HG02588 (cell line): ENCODE results near the gene CNN3.

Experiments
- ATAC-seq: cut with Tn5 transposase; IDR thresholded peaks from one replicate; pipeline ENCODE4 v1.9.1; 2021; ENCODE audit warnings: mild to moderate bottlenecking, moderate library complexity; ENCODE audit not compliant: unreplicated experiment

The CNN3 gene

DNA sequence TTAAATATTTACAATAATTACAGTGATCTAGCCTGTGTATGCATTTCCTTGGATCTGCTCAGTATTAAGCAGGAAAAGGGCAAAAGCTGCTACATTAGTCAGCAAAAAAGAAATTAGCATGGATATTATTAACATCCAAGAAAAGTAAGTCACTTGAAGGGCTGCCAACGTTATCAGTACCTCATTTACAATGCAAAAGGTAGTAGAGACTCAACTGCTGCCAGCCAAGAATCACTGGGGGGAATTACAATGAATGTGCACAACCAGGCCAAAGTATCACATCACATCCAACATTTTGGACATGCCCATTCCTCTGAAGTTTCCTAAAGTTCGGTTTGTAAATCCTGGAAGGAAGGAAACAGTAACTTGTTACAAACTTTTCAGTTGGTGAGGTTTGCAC lies 1.9 kb downstream of the CNN3 start:
- no peak for ATAC-seq

DNA sequence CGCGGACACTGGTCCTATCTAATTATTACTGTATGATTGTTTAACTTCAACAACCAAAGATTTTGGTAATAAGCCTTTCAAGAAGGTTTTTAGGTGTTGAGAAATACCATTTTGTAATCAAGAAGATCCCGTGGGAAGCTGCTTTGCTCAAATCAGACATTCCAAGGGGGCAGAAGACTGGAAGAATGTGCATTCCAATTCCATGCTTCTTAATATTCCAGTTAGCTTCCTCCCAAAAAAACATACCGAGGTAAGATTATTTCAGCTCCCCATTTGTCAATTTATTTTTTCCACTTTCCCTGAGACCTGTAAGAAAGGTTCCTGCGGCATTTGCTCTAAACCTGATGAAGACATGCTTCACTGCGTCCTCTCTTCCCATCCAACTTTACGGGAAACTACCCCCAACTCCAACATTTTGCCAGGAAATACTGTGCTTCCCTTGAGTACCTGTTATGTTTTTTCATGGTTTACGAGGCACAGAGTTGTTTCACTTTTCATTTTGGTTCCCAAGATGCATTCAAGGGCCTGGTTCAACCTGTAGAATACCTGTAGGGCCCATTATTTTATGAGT lies 4.1 kb downstream of the CNN3 start:
- no peak for ATAC-seq

DNA sequence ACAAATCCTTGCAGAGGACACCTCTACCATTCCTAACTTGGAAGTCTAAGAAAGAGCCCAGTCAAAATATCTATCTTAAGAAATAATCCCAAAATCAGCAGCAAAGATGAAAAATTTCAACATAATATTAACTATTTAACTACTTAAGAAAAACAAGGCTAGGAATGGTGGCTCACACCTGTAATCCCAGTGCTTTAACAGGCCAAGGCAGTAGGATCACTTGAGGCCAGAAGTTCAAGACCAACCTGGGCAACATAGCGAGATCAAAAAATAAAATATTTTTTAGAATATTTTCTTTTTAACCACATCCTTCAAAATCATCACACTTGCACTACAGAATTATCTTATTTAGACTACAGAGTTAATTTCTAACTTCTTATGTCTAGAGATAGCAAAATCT lies 4.9 kb downstream of the CNN3 start:
- ATAC-seq, result no peak

- no peak for ATAC-seq
Observed at GRCh38 chr1:94920061-94920460, 6.8 kb downstream of the CNN3 start.

DNA sequence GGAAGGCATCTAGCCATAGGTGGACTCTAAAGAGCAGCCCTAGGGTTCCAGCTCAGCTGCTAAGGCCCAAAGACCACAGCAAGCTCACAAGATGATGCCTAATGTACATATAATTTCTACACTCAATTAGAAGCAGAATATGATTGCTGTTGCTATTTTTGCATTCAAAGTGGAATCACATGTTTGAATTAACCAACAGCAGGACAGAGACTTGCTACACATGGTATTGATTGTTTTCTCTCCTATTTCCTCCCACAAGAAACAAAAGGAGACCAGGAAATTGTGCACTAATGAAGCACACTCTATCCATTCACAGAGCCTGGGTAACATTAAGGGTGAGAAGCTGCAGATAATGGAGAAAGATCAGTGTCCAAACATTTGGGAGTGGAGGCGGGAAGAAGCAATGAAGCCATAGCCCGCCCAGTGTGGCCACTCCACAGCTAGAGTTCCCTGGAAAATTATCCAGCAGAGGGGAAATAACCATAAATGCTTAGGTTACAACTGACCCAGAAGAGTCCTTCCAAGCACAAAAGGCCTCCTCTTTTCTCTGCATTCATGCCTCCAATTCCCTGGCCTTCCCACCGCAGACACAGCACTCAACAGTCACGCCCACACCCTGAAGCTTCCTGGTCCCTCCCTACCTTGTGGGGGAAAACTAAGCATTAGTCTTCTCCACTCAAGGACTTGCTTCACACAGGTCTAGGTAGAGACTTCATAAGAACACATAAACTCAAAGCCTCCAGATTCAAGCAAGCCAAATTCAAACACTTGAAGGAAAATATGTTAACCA lies 7.5 kb downstream of the CNN3 start:
- ATAC-seq, result no peak

DNA sequence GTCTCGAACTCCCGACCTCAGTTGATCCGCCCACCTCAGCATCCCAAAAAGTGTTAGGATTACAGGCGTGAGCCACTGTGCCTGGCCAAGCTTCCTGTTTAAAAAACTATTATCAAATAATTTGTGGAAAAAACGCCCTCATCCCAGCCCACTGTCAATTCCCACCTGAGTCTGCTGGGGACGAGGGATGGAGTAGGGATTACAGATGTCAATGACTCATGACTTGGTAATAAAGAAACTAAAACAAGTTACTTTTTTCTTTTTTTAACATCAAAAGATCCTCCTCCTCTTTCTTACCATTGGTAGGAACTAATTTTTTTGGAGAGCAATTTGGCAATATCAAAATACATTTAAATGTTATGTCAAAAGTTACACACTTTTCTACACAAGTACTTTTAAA lies 9.7 kb downstream of the CNN3 start:
- ATAC-seq, result no peak

DNA sequence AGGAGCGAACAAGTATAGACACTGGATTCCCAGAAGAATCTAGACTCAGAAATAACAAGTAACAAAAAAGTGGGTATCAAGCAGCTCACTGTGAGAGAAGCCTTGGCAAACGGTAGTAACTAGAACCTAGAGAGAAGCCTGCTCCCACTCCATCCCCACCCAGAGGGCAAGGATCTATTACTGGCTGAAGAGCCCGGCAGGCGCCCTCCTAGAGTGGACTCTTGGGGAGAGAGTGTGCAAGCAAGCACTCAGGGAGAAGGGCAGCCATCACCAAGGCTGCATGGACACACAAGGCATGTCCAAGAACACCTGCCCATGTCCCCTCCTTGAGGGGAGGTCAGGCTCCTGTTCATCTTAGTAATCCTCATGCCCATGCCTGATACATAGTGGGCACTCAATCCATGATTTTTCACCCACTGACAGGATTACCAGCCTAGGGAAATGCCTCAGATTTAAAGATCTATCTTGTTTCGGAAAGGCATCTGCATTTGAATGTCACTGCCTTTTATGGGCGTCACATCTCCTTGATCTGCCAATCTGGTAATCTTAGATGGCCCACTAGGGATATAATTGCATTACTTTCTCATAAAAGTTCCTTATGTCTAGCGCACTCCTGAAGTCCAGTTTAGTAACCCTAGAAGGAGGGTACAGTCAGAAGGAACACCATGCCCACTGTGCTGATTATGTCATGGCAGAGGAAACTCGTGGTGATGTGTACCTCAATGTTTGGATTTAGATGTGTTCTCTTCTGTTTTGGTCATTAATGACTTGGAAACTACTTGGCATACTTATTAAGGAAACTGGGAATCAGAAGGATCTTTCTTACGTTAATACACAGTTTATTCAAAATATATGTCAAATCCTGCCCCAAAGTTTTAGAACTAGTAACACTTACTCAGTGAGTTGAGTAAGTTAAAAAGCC lies 14.4 kb downstream of the CNN3 start:
- ATAC-seq, result no peak

GRCh38 chr1:94909486-94909885 lies 17.4 kb downstream of the CNN3 start:
- ATAC-seq, result no peak

- no peak for ATAC-seq
Observed at GRCh38 chr1:94908965-94909364, 17.9 kb downstream of the CNN3 start.

DNA sequence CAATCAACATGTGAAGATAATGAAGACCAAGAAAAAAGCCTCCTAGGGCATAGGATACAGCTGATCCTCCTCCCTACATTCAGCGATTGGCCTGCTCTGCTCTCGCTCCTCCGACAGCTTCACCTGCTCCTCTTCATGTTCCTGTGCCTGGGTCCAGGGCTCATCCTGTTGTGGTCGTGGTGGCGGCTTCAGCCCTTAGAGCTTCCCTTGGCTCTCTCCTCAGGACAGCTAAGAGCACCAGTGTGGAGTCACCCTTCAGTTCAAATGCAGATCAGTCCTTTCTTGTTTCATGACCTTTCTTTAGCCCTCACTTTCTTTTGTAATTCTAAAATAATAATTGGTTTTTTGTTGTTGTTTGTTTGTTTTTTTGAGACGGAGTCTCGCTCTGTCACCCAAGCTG lies 18.7 kb downstream of the CNN3 start:
- ATAC-seq, result no peak

DNA sequence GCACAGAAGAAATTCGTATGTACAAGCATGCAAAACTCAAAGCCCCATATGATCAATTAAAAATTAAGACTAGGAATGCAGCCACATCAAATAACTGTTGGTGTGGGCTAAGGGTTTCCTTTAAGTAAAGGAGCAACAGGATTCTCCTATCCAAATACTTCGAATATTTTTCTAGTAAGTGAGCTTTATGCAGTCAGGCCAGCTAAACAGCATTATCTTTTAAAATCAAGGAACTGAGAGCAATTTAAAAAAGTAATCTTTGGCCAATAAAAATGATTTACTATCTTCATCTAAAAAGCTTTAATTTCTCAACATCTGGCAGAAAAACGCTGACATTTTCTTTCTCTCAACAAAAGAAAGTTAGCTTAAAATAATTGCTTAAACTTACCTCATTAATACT lies 19.8 kb downstream of the CNN3 start:
- ATAC-seq, result no peak

DNA sequence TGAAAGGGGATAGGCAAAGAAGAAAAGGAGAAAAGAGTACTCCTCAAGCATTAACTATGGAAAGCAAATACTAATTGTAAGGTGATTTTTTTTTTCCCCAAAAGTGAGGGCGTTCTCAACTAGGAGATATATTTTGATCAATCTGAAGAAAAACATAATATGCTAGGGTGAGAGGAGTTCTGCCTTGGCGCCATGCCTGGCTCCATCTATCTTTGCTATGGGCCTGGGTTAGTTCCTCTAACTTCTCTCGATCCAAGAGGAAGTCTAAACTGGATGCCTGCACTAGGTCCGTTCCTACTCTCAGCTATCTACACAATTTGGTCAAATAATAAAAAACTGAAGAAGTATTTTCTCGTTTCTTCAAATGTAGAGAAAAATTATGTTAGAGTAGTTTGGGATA lies 20.5 kb downstream of the CNN3 start:
- no peak for ATAC-seq

GRCh38 chr1:94905207-94905606 lies 21.7 kb downstream of the CNN3 start:
- no peak for ATAC-seq

GRCh38 chr1:94903280-94904009 lies 23.5 kb downstream of the CNN3 start:
- no peak for ATAC-seq

- no peak for ATAC-seq
Observed at GRCh38 chr1:94901841-94902240, 25.1 kb downstream of the CNN3 start.

DNA sequence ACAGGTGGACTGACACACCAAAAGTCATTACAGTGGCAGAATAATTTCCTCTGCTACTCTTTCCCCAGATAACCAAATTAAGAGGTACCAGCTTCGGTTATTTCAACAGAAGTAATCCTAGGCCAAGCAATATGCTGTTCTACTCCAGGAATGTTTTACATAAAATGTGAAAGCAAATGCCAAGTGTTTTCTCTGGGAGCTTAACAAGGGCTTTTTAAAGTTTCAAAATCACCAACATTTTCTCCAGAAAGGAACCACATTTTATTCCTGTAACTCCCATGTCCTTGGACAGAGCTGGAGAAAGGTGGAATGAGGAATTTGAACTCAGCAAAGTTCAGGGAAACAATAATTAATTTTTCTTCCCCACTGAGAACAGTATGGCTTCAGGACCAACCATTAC lies 27.2 kb downstream of the CNN3 start:
- no peak for ATAC-seq

DNA sequence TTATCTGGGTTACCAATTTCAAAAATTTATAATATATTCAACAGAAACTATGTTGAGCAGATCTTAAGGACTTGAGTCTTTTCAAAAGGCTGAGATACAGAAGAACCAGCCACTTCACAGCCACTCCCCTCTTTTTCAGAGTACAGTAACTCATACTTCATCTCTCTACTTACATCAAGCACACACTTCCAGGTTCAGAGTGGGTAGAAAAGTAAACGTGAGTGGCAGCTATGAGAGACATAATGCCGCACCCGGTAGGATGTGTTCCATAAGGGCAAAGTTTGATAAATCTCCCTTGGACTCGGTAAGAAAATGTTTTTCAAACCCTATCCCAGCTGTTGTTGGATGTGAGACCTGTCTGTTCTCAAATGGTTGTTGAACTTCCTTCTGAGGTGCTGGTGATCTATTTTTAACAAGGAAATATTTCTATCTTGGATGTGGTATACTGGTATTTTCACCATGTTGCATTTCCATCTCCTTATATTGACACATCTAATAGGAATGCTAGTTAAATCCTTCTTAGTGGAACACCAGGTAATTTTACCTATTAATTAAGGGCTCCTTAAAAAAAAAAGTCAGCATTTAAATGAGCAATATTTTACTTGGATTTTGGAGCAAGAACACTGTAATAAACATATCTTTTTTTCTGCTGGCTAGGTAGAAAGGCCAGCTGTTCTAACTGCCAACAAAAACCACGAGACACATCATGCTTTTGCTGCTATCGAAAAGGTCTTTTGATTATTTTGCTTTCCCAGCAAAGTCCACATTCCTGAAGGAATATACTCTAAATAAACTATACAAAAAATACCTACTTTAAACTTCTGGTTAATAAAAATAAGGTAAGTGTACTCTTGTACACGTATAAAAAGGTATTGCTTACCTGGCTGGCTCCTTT lies 28.2 kb downstream of the CNN3 start:
- no peak for ATAC-seq

GRCh38 chr1:94895518-94895917 lies 31.4 kb downstream of the CNN3 start:
- no peak for ATAC-seq

GRCh38 chr1:94894630-94895029 lies 32.3 kb downstream of the CNN3 start:
- ATAC-seq, result no peak

GRCh38 chr1:94892604-94893254 lies 34.2 kb downstream of the CNN3 start:
- ATAC-seq, result no peak
